CD14-positive monocyte (primary cell): ENCODE results near the gene TMEM129. TPM values are rescaled to one million over a fixed set of nuclear protein-coding genes. Genes with fewer than 3 reads are reported as not detected.
A peak's percentile ranks its signal among the peaks of the same experiment; 100 is the strongest.

ENCODE experiments used
- DNase-seq, 3 donors: peaks; one replicate each; pipeline ENCODE4 v3.0.0-alpha.2; 2011 to 2022
- H2AFZ ChIP-seq: 2 replicates; pipeline ENCODE4 v1.6.0; 2012; ENCODE audit warnings: mild to moderate bottlenecking, low read depth, low read length, inconsistent platforms; ENCODE audit not compliant: insufficient read depth, poor library complexity, severe bottlenecking
- H3K27ac ChIP-seq, 2 donors: 1 replicate in 1 of 2; 2 replicates in 1 of 2; pipeline ENCODE4 v1.5.1; 2012 to 2013; ENCODE audit warnings: low read length in 2 of 2, control low read depth in 1 of 2, inconsistent platforms in 1 of 2, low read depth in 1 of 2, mild to moderate bottlenecking in 1 of 2
- H3K27me3 ChIP-seq, 2 donors: one replicate each; pipeline versions ENCODE4 v1.6.0 to v1.6.1; 2011 to 2013; ENCODE audit warnings: low read length in 2 of 2; ENCODE audit not compliant: control insufficient read depth in 2 of 2, insufficient read depth in 2 of 2
- H3K36me3 ChIP-seq, 2 donors: replicated peaks in 1 of 2; 1 replicate in 1 of 2; 2 replicates in 1 of 2; pipeline versions ENCODE4 v1.5.1 to v1.6.1; 2012 to 2013; ENCODE audit warnings: low read length in 2 of 2, control low read depth in 1 of 2, inconsistent platforms in 1 of 2, mild to moderate bottlenecking in 1 of 2; ENCODE audit not compliant: insufficient read depth in 2 of 2, control insufficient read depth in 1 of 2
- H3K4me1 ChIP-seq, 2 donors: 1 replicate in 1 of 2; 2 replicates in 1 of 2; pipeline versions ENCODE4 v1.5.1 to v1.6.1; 2012 to 2013; ENCODE audit warnings: low read length in 2 of 2, control low read depth in 1 of 2, inconsistent platforms in 1 of 2, mild to moderate bottlenecking in 1 of 2, moderate library complexity in 1 of 2; ENCODE audit not compliant: insufficient read depth in 2 of 2, control insufficient read depth in 1 of 2
- H3K4me2 ChIP-seq: replicated peaks from 2 replicates; pipeline ENCODE3; 2012; ENCODE audit warnings: low read length, moderate library complexity, mild to moderate bottlenecking; ENCODE audit not compliant: poor library complexity, severe bottlenecking; ENCODE audit errors: extremely low read depth
- H3K4me3 ChIP-seq, 3 experiments: fragments of 200-600 bp in 1 of 3; sonication (generic) in 1 of 3; replicated peaks in 1 of 3; 1 replicate in 2 of 3; 2 replicates in 1 of 3; pipeline ENCODE4 v1.5.1; 2011 to 2013; ENCODE audit warnings: low read length in 3 of 3, mild to moderate bottlenecking in 3 of 3, control low read depth in 2 of 3, low read depth in 2 of 3, inconsistent platforms in 1 of 3, moderate library complexity in 1 of 3
- H3K79me2 ChIP-seq: 2 replicates; pipeline ENCODE4 v1.6.0; 2012; ENCODE audit warnings: mild to moderate bottlenecking, control low read depth, inconsistent platforms, low read length, moderate library complexity; ENCODE audit not compliant: insufficient read depth
- H3K9ac ChIP-seq: 2 replicates; pipeline ENCODE4 v1.6.0; 2017; ENCODE audit warnings: low read length, mild to moderate bottlenecking; ENCODE audit not compliant: insufficient read depth, poor library complexity, severe bottlenecking
- H3K9me3 ChIP-seq, 2 donors: replicated peaks in 1 of 2; 1 replicate in 1 of 2; 2 replicates in 1 of 2; pipeline versions ENCODE4 v1.5.1 to v1.6.1; 2012 to 2013; ENCODE audit warnings: low read length in 2 of 2, control low read depth in 1 of 2; ENCODE audit not compliant: control insufficient read depth in 1 of 2, insufficient read depth in 1 of 2
- H4K20me1 ChIP-seq: 2 replicates; pipeline ENCODE4 v1.6.0; 2012; ENCODE audit warnings: mild to moderate bottlenecking, low read length, control low read depth, moderate library complexity; ENCODE audit not compliant: insufficient read depth
- H3K27ac Mint-ChIP-seq, 7 donors: one replicate each; pipeline ENCODE4 v1.8.0; 2020; ENCODE audit warnings: mild to moderate bottlenecking in 7 of 7, mixed read lengths in 7 of 7, moderate library complexity in 6 of 7, inconsistent platforms in 2 of 7
- H3K27me3 Mint-ChIP-seq, 3 donors: one replicate each; pipeline ENCODE4 v1.8.0; 2021 to 2022; ENCODE audit warnings: low read depth in 3 of 3, mild to moderate bottlenecking in 3 of 3, mixed read lengths in 3 of 3, moderate library complexity in 3 of 3, inconsistent platforms in 1 of 3
- H3K36me3 Mint-ChIP-seq, 2 donors: one replicate each; pipeline ENCODE4 v1.8.0; 2020; ENCODE audit warnings: mixed read lengths in 2 of 2, inconsistent platforms in 1 of 2, mild to moderate bottlenecking in 1 of 2
- H3K4me1 Mint-ChIP-seq: one replicate; pipeline ENCODE4 v1.8.0; 2020; ENCODE audit warnings: mild to moderate bottlenecking, mixed read lengths
- H3K4me3 Mint-ChIP-seq, 2 donors: one replicate each; pipeline ENCODE4 v1.8.0; 2020; ENCODE audit warnings: mild to moderate bottlenecking in 2 of 2, mixed read lengths in 2 of 2, moderate library complexity in 1 of 2
- H3K9me3 Mint-ChIP-seq, 7 donors: one replicate each; pipeline ENCODE4 v1.8.0; 2020 to 2022; ENCODE audit warnings: mixed read lengths in 7 of 7, mild to moderate bottlenecking in 6 of 7, moderate library complexity in 6 of 7, inconsistent platforms in 2 of 7
- WGBS: methylation state at CpG from one replicate; pipeline ENCODE4 v1.1.5; 2013; ENCODE audit warnings: missing lambda C conversion rate; ENCODE audit not compliant: insufficient coverage; 5-methylcytosine and 5-hydroxymethylcytosine counted together
- intact Hi-C, 2 donors: fragments of 100-400 bp; cut with micrococcal nuclease; formaldehyde crosslinking; loops; one replicate each; pipeline versions ENCODE4 v1.15.0 to v1.15.1; 2023
- polyA plus RNA-seq, 3 donors: library from polyadenylated mRNA; depleted of rRNA in 1 of 3; unstranded in 2 of 3; stranded (reverse) in 1 of 3; fragments of 300-500 nt in 2 of 3; fragments of >200 nt in 1 of 3; fragmentation: Illumina TruSeq in 2 of 3; gene quantifications; 1 replicate in 2 of 3; 2 replicates in 1 of 3; pipeline ENCODE4 v1.2.3, GENCODE V29; 2012 to 2021
- TF ChIP-seq, protein P1 (sequence below): fragments of 200-600 bp; IDR thresholded peaks from one replicate; pipeline ENCODE4 v1.8.0; 2022; ENCODE audit warnings: antibody characterized with exemption, mild to moderate bottlenecking

The TMEM129 gene
- polyA plus RNA-seq, 3 donors: 22.4 to 40.2 (median 24.1) TPM

DNA sequence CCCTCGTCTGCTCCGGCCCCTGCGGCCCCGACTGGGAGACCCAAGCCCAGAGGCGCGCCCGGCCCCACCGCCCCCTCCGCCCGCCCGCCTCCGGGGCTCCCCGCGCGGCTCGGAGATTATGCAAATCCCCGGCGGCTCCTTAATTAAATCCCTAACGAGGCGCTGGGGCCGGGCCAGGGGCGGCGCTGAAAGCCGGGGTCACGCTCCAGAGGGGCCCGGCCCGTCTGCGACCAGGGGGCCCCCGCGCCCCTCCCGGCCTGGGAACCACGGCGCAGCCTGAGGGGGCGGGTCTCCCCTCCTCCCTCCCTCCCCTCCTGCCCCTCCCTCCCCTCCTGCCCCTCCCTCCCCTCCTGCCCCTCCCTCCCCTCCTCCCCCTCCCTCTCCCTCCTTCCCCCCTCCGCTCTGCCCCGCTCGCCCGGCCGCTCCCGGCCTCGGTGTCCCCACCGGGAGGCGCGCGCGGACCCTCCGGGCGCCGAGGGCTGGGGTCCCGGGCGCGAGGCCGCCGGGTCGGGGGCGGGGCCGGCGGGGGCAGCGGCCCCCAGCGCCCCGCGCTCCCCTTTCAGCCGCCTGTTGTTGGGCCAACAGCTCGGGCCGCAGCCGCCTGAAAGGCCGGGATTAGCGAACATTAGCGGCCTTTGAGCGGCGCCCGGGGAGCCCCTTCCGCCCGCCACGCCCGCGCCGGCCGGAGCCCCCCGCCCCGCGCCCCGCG lies 46.1 kb upstream of the TMEM129 start:
- Mint-ChIP-seq H3K36me3 (no peaks in the 10 kb centered on the region), H3K9me3 (peaks cover 0 to 6% (median 0%) of the 10 kb centered on the region in 7 donors), H3K4me1 (peaks cover 1% of the 10 kb centered on the region), H3K27me3 (peaks cover 34 to 84% (median 41%) of the 10 kb centered on the region in 3 donors), H3K27ac (no peak overlapping the region), H3K4me3 (no peak overlapping the region)
- H3K9ac ChIP-seq: no peak overlapping the region
- no peak overlapping the region for H2AFZ ChIP-seq
- 4% methylated on average over 61 of the region's 84 CpGs for WGBS
- no peak overlapping the region for H3K4me3 ChIP-seq
- H3K4me2 ChIP-seq: no peak overlapping the region
- no peaks in the 10 kb centered on the region for H3K36me3 ChIP-seq
- H3K9me3 ChIP-seq: no peaks in the 10 kb centered on the region
- TF ChIP-seq, protein P1, sequence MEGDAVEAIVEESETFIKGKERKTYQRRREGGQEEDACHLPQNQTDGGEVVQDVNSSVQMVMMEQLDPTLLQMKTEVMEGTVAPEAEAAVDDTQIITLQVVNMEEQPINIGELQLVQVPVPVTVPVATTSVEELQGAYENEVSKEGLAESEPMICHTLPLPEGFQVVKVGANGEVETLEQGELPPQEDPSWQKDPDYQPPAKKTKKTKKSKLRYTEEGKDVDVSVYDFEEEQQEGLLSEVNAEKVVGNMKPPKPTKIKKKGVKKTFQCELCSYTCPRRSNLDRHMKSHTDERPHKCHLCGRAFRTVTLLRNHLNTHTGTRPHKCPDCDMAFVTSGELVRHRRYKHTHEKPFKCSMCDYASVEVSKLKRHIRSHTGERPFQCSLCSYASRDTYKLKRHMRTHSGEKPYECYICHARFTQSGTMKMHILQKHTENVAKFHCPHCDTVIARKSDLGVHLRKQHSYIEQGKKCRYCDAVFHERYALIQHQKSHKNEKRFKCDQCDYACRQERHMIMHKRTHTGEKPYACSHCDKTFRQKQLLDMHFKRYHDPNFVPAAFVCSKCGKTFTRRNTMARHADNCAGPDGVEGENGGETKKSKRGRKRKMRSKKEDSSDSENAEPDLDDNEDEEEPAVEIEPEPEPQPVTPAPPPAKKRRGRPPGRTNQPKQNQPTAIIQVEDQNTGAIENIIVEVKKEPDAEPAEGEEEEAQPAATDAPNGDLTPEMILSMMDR: no peak
- H3K79me2 ChIP-seq: no peaks in the 10 kb centered on the region
- intact Hi-C loops: no loop called here
- H4K20me1 ChIP-seq: no peaks in the 10 kb centered on the region
- no peaks in the 10 kb centered on the region for H3K4me1 ChIP-seq
- DNase-seq: no peak
- peaks cover 3 to 60% of the 10 kb centered on the region in 2 donors for H3K27me3 ChIP-seq
- H3K27ac ChIP-seq: no peak overlapping the region

DNA sequence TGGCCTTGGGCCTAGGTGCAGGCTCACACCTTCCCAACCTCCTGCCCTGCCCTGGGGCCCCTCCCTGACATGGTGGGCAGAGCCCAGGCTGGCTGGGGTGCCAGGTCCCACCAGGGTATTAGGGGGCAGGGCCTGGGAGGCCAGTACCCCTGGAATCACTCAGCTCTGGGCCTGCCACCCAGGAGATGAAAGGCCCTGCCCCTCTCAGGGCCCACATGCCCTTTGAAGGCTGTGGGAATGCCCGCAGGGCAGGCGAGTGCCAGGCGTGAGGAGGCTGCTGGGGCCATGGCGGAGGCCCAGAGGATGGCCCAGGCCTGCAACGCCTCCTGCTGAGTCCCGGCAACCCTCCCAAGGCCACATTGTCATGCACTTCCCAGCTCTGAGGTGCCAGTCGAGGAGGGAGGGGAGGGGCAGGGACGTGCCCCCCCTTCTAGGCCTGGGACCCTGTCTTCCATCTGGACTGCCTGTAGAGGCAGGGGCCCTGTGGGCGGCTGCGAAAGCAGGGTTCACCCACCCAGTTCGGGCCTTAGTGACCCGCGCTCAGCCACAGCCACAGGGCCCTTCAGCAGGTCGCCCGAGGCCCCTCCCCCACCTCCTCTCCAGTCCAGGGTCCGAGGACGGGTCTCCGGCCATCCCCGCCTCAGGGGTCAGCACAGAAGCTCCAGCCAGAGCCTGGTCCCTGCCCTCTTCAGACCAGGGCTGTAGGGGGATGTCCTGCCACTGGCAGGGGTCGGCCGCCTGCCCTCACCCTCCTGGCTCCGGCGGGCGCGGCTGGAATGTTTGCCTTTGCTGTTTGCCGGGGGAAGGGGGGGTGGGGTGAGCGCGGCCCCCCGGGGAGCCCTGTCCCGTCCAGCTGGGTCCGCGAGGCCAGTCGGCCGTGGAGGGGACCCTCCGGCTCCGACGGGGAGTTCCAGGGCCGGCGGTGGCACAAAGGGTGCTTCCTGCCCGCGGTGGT lies 45.3 kb upstream of the TMEM129 start:
- Mint-ChIP-seq H3K9me3 (peaks cover 0 to 6% (median 0%) of the 10 kb centered on the region in 7 donors), H3K4me3 (peak overlapping the region in 1 of 2 donors; percentile 15), H3K4me1 (peaks cover 1% of the 10 kb centered on the region), H3K27me3 (peaks cover 35 to 83% (median 42%) of the 10 kb centered on the region in 3 donors), H3K36me3 (no peaks in the 10 kb centered on the region), H3K27ac (no peak overlapping the region)
- no peaks in the 10 kb centered on the region for H3K9me3 ChIP-seq
- H2AFZ ChIP-seq: no peak overlapping the region
- H3K27ac ChIP-seq: no peak overlapping the region
- H3K79me2 ChIP-seq: no peaks in the 10 kb centered on the region
- no peak overlapping the region for H3K4me3 ChIP-seq
- WGBS: 65% methylated on average over 30 of the region's 41 CpGs
- no peaks in the 10 kb centered on the region for H3K4me1 ChIP-seq
- peaks cover 3 to 60% of the 10 kb centered on the region in 2 donors for H3K27me3 ChIP-seq
- TF ChIP-seq, protein P1: no peak
- H4K20me1 ChIP-seq: no peaks in the 10 kb centered on the region
- H3K9ac ChIP-seq: no peak overlapping the region
- no peak overlapping the region for H3K4me2 ChIP-seq
- no peaks in the 10 kb centered on the region for H3K36me3 ChIP-seq
- no peak for DNase-seq
- intact Hi-C loops: no loop called here
